A549 treated with dexamethasone at 1 μM for 4 hours (cell line): ENCODE measurements around the gene SLC37A1. TPM values are rescaled to one million over a fixed set of nuclear protein-coding genes. Genes with fewer than 3 reads are reported as not detected.

Experiments
- total RNA-seq: library from RNA; stranded (reverse); fragments of 200-300 nt; extraction: Qiagen RNA extraction; gene quantifications from 5 replicates; pipeline ENCODE4 v1.2.3, GENCODE V29; 2022

The SLC37A1 gene
- 3.0 to 3.7 TPM (median 3.4 TPM) in 5 replicates for total RNA-seq

DNA sequence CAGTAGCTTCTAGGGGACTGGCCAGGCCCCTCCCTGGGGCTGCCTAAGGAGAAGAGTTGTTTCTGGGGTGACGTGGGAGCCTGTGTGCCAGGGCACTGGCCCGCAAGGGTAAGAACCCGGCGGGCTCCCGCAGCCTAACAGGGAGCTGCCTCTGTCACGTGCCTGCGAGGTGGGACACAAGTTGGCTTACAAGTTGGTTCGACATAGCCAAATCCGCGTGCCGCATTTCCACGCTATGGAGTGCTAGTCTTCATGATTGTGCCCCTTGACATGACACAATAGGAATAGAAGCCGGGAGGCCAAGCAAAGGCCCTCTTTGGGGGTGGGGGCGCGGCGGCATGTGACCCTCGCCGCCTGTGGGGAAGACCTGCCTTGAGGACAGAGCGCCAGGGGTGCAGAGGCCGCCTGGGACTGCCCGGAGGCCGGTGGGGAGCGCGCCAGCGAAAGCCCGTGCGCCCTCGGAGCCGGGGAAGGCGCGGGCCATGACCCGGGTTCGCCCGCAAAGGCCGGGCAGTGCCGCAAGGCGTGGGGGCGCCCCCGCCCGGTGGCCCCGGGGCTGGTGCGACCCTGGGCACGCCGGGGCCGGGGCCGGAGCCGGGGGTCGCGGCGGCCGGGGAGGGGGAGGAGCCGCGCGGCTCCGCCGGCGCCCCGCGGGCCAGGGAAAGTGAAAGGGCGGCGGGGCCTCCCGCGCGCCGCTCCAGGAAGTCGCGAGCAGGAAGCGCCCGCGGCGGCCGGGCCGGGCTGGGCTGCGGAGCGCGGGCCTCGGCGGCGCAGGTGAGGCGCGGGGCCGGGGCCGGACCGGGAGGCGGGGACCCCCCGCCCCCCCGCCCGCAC lies at the start of gene SLC37A1:
Gene SLC37A1, plus strand, starts transcription at position 702 of the 834 bp plus-strand sequence. CDS start 4,603 bp downstream, outside the sequence.

DNA sequence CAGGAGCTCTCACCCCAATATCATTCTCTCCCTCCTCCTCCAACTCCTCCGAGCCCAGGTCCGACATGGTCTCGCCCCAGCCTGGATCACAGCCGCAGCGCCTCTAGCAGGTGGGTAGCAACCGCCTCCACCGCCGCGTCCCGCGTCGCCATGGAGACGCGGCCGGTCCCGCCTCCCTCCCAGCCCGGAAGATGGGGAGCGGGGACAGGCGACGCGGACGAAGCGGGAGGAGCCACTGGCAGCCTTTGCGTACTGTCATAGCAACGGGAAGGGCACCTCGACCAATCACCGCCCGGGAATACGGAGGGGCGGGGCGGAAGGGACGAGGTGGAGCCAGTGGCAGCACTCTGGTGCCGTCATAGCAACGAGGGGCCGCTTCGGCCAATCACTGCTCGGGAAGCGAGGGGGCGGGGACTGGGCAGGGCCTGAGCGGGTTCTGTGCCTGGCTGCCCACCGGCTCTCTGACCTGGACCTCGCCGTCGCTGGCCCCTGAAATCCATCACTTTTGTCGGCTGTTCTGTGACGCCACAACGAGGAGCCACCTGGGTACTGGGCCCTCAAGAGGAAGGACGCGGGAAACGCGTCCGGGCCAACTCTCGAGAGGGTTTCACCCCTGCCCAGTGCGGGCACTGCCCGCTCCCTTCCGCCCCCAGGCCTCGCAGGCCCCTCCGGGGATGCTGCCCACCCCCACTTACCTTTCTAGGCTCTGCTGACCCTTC lies 17.4 kb upstream of the SLC37A1 start, which contains the start of gene RSPH1:
Gene RSPH1, minus strand, starts transcription at position 105 of the 719 bp plus-strand sequence. Its CDS starts 38 bp downstream, at position 67.

Other genes starting within 250 kb of the SLC37A1 start
- gene TFF3, start 198.4 kb upstream of the SLC37A1 start, total RNA-seq: 0.11 TPM in 1 of 5 replicates, not detected in the others
- not detected in 5 replicates for gene TFF2, start 162.9 kb upstream of the SLC37A1 start, total RNA-seq
- gene TFF1, start 147.3 kb upstream of the SLC37A1 start, total RNA-seq: 19.2 to 34.3 TPM (median 22.6 TPM) in 5 replicates
- gene TMPRSS3, start 117.8 kb upstream of the SLC37A1 start, total RNA-seq: 0.09 to 0.53 TPM (median 0.21 TPM) in 5 replicates
- gene UBASH3A, start 110.0 kb upstream of the SLC37A1 start, total RNA-seq: 0.13 to 0.30 TPM (median 0.18 TPM) in 5 replicates
- gene RSPH1, start 17.6 kb upstream of the SLC37A1 start, total RNA-seq: 0.46 to 1.0 TPM (median 0.61 TPM) in 5 replicates
- 1.0 to 1.7 TPM (median 1.6 TPM) in 5 replicates for gene PDE9A, start 139.8 kb downstream of the SLC37A1 start, total RNA-seq